ENCODE results near the gene METTL2B. TPM values are rescaled to one million over a fixed set of nuclear protein-coding genes. Genes with fewer than 3 reads are reported as not detected.
"Not testable (repeated sequence)": the region's sequence is repeated elsewhere in the genome, so short reads cannot be mapped to it uniquely, and the experiment has no call there.

The METTL2B gene
- total RNA-seq, 4 donors from 2014 or later = 21.2 to 26.4 (median 22.7) TPM

- 4% methylated on average over 4 of the region's 4 CpGs for WGBS
- peaks cover 14% of the 10 kb centered on the region for H3K36me3 ChIP-seq
- H3K9me3 ChIP-seq; H3K27me3 ChIP-seq; DNase-seq (ENCODE audit: low spot score in 2 of 2): not testable (repeated sequence)
- H3K4me3 ChIP-seq = peak overlapping the region; percentile 77
- peak overlapping the region; percentile 86 for H3K27ac ChIP-seq
- H3K4me1 ChIP-seq = peaks cover 17% of the 10 kb centered on the region
Measured at GRCh38 chr7:128477336-128477690, 765 bp downstream of the METTL2B start.

DNA sequence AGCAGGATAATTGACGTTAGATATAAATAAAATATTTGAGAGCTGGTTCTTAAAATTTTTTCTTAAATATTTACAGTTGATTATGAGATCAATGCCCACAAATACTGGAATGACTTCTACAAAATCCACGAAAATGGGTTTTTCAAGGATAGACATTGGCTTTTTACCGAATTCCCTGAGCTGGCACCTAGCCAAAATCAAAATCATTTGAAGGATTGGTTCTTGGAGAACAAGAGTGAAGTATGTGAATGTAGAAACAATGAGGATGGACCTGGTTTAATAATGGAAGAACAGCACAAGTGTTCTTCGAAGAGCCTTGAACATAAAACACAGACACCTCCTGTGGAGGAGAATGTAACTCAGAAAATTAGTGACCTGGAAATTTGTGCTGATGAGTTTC lies 2.5 kb downstream of the METTL2B start:
- WGBS = 83% methylated on average over 4 of the region's 4 CpGs
- not testable (repeated sequence) for DNase-seq (ENCODE audit: low spot score in 2 of 2)

DNA sequence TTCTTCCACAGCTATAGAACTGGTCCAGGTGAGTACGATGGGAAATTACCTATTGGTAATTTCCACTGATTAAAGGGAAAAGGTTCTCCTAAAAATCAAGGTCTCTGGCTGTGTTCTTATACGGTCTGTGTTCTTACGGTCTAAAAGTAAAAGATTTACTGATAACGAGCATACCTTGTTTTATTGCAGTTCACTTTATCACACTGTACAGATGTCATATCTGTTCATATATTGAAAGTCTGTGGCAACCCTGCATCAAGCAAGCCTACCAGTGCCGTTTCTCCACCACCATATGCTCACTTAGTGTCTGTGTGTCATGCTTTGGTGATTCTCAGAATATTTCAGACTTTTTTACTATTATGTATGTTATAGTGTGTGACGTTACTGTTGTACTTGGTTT lies 11.6 kb downstream of the METTL2B start:
- 89% methylated on average over 6 of the region's 6 CpGs for WGBS
- H3K9me3 ChIP-seq; DNase-seq (ENCODE audit: low spot score in 2 of 2); H3K27ac ChIP-seq; H3K4me1 ChIP-seq; H3K27me3 ChIP-seq; H3K4me3 ChIP-seq: not testable (repeated sequence)
- peaks cover 35% of the 10 kb centered on the region for H3K36me3 ChIP-seq

More for the DNA sequence above, 2.5 kb downstream of the METTL2B start:
- H3K27ac ChIP-seq, H3K9me3 ChIP-seq, H3K4me3 ChIP-seq, H3K27me3 ChIP-seq: not testable (repeated sequence)
- peaks cover 23% of the 10 kb centered on the region for H3K36me3 ChIP-seq
- H3K4me1 ChIP-seq = peaks cover 17% of the 10 kb centered on the region

- WGBS = 79% methylated on average over 7 of the region's 9 CpGs
- H3K36me3 ChIP-seq = peaks cover 75% of the 10 kb centered on the region
Measured at GRCh38 chr7:128497405-128497804, 20.9 kb downstream of the METTL2B start.

GRCh38 chr7:128505416-128505815 lies 28.9 kb downstream of the METTL2B start:
- not testable (repeated sequence) for H3K27me3 ChIP-seq; H3K4me3 ChIP-seq; H3K27ac ChIP-seq; H3K9me3 ChIP-seq; H3K4me1 ChIP-seq; DNase-seq (ENCODE audit: low spot score in 2 of 2)
- WGBS = 83% methylated on average over 2 of the region's 2 CpGs
- peaks cover 17% of the 10 kb centered on the region for H3K36me3 ChIP-seq

More at GRCh38 chr7:128497405-128497804, 20.9 kb downstream of the METTL2B start:
- Histone ChIP-seq H3K4me1 (no peaks in the 10 kb centered on the region), H3K9me3 (no peaks in the 10 kb centered on the region), H3K27ac (no peak overlapping the region), H3K4me3 (no peak overlapping the region), H3K27me3 (no peaks in the 10 kb centered on the region)
- no peak for TF ChIP-seq EP300 (IDR thresholded peaks at IDR 0.05)
- TF ChIP-seq POLR2A (IDR thresholded peaks at IDR 0.05) = no peak
- TF ChIP-seq POLR2AphosphoS5 (IDR thresholded peaks at IDR 0.05) = no peak
- TF ChIP-seq, protein P1, sequence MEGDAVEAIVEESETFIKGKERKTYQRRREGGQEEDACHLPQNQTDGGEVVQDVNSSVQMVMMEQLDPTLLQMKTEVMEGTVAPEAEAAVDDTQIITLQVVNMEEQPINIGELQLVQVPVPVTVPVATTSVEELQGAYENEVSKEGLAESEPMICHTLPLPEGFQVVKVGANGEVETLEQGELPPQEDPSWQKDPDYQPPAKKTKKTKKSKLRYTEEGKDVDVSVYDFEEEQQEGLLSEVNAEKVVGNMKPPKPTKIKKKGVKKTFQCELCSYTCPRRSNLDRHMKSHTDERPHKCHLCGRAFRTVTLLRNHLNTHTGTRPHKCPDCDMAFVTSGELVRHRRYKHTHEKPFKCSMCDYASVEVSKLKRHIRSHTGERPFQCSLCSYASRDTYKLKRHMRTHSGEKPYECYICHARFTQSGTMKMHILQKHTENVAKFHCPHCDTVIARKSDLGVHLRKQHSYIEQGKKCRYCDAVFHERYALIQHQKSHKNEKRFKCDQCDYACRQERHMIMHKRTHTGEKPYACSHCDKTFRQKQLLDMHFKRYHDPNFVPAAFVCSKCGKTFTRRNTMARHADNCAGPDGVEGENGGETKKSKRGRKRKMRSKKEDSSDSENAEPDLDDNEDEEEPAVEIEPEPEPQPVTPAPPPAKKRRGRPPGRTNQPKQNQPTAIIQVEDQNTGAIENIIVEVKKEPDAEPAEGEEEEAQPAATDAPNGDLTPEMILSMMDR (IDR thresholded peaks at IDR 0.05) = no peak
- no peak for DNase-seq (ENCODE audit: low spot score in 2 of 2)

DNA sequence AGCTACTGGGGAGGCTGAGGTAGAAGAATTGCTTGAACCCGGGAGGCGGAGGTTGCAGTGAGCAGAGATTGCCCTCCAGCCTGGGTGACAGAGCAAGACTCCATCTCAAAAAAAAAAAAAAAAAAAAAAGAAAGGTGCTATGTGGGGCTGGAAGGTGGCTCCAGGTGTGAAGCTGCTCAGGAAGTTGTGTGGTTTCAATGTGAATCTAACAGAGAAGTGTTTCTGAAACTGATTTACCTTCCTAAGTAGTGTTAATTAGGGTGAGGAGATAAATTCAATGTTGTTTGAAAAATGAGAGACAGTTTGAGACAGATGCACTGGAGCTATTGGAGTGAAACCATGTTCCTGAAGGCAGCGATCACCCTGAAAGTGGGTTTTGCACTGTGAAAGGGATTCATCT lies 30.3 kb downstream of the METTL2B start:
- not testable (repeated sequence) for DNase-seq (ENCODE audit: low spot score in 2 of 2); H3K36me3 ChIP-seq; H3K27ac ChIP-seq; H3K27me3 ChIP-seq; H3K9me3 ChIP-seq; H3K4me1 ChIP-seq; H3K4me3 ChIP-seq
- WGBS = 98% methylated on average over 3 of the region's 3 CpGs

GRCh38 chr7:128507321-128507993 lies 30.9 kb downstream of the METTL2B start:
- H3K27ac ChIP-seq; DNase-seq (ENCODE audit: low spot score in 2 of 2); H3K4me1 ChIP-seq; H3K4me3 ChIP-seq; H3K27me3 ChIP-seq; H3K9me3 ChIP-seq; H3K36me3 ChIP-seq: not testable (repeated sequence)
- WGBS = 88% methylated on average over 5 of the region's 5 CpGs

DNA sequence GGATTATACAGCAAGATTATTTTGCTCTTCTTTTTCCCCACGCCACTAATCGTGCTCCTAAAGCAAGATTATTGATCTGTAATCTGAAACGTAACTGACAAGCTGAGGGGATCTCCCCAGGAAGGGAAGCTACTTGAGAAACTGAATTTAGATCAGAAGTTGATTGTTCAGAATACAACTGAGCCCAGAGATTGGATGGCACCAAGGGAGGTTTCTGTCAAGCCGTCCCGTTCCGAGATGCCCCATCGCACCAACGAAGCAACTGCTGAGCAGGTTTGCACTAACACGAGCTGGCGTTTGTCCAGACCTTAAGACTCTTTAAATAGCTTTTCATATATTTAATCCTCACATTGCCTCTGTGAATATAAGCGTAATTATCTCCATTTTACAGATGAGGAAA lies 35.1 kb downstream of the METTL2B start:
- H3K27me3 ChIP-seq; H3K4me3 ChIP-seq; H3K36me3 ChIP-seq; H3K27ac ChIP-seq; H3K9me3 ChIP-seq; DNase-seq (ENCODE audit: low spot score in 2 of 2); H3K4me1 ChIP-seq: not testable (repeated sequence)
- WGBS = 83% methylated on average over 11 of the region's 11 CpGs

DNA sequence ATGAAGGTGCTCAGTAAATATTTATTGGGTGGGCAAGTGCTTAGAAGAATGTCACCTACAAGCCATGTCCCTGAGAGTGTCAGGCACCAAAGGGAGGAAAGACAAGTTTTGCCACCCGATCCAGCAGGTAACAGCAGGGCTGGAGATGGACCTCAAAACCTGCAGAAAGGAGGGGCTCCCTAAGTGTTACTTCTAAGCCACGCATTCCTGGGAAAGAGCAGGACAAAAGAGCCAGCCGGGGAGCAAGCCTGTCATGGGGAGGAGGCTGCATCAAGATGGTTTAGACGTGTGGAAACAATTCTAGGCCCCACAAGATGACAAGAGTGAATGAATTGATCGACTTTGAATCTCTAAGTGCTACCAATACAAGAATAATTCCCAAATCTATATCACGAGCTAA lies 38.7 kb downstream of the METTL2B start:
- not testable (repeated sequence) for DNase-seq (ENCODE audit: low spot score in 2 of 2); H3K36me3 ChIP-seq; H3K9me3 ChIP-seq; H3K27me3 ChIP-seq; H3K4me1 ChIP-seq; H3K27ac ChIP-seq; H3K4me3 ChIP-seq
- 67% methylated on average over 6 of the region's 6 CpGs for WGBS

GRCh38 chr7:128517023-128517422 lies 40.5 kb downstream of the METTL2B start:
- not testable (repeated sequence) for H3K27me3 ChIP-seq; H3K36me3 ChIP-seq; H3K4me3 ChIP-seq; H3K27ac ChIP-seq; DNase-seq (ENCODE audit: low spot score in 2 of 2); H3K9me3 ChIP-seq; H3K4me1 ChIP-seq
- 82% methylated on average over 5 of the region's 5 CpGs for WGBS

- H3K4me3 ChIP-seq, H3K36me3 ChIP-seq, H3K27me3 ChIP-seq, H3K9me3 ChIP-seq: not testable (repeated sequence)
- peak overlapping the region; percentile 24 for H3K27ac ChIP-seq
- peak; percentile 88 to 89 for DNase-seq (ENCODE audit: low spot score in 2 of 2)
- peaks cover 22% of the 10 kb centered on the region for H3K4me1 ChIP-seq
- WGBS = 18% methylated on average over 4 of the region's 7 CpGs
Measured at GRCh38 chr7:128523226-128523931, 46.8 kb downstream of the METTL2B start.

GRCh38 chr7:128523932-128524524 lies 47.5 kb downstream of the METTL2B start:
- 75% methylated on average over 6 of the region's 9 CpGs for WGBS
- H3K4me3 ChIP-seq; H3K36me3 ChIP-seq; H3K27me3 ChIP-seq; H3K9me3 ChIP-seq; DNase-seq (ENCODE audit: low spot score in 2 of 2); H3K27ac ChIP-seq: not testable (repeated sequence)
- H3K4me1 ChIP-seq = peaks cover 26% of the 10 kb centered on the region

DNA sequence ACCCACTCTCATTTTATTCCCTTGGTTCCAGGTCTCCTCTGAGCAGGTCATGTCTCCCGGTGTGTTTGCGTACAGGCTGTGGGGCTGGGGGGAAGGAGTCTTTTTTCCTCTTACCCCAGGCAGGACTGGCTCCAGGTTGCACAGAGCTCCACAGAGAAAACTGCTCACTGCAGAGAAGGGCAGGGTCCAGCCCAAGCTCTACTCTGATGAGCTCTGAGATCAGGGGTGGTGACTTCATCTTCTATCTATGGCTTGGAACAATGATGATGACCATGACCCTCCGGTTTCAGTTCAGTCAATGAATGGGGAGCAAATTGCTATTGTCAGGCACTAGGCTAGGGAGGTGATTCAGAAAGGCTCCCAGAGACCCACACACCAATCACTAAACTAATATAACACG lies 49.0 kb downstream of the METTL2B start:
- not testable (repeated sequence) for DNase-seq (ENCODE audit: low spot score in 2 of 2); H3K9me3 ChIP-seq; H3K36me3 ChIP-seq; H3K27me3 ChIP-seq; H3K4me3 ChIP-seq; H3K27ac ChIP-seq
- 72% methylated on average over 4 of the region's 4 CpGs for WGBS
- peaks cover 35% of the 10 kb centered on the region for H3K4me1 ChIP-seq

Measured in suprapubic skin (tissue), 4 donors.